GM21786 (cell line): ENCODE measurements around the gene SNX20.
A peak's percentile ranks its signal among the peaks of the same experiment; 100 is the strongest.

Source experiments
- ATAC-seq: cut with Tn5 transposase; IDR thresholded peaks from one replicate; pipeline ENCODE4 v1.9.1; 2021; ENCODE audit not compliant: unreplicated experiment

Gene SNX20, protein sequence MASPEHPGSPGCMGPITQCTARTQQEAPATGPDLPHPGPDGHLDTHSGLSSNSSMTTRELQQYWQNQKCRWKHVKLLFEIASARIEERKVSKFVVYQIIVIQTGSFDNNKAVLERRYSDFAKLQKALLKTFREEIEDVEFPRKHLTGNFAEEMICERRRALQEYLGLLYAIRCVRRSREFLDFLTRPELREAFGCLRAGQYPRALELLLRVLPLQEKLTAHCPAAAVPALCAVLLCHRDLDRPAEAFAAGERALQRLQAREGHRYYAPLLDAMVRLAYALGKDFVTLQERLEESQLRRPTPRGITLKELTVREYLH

DNA sequence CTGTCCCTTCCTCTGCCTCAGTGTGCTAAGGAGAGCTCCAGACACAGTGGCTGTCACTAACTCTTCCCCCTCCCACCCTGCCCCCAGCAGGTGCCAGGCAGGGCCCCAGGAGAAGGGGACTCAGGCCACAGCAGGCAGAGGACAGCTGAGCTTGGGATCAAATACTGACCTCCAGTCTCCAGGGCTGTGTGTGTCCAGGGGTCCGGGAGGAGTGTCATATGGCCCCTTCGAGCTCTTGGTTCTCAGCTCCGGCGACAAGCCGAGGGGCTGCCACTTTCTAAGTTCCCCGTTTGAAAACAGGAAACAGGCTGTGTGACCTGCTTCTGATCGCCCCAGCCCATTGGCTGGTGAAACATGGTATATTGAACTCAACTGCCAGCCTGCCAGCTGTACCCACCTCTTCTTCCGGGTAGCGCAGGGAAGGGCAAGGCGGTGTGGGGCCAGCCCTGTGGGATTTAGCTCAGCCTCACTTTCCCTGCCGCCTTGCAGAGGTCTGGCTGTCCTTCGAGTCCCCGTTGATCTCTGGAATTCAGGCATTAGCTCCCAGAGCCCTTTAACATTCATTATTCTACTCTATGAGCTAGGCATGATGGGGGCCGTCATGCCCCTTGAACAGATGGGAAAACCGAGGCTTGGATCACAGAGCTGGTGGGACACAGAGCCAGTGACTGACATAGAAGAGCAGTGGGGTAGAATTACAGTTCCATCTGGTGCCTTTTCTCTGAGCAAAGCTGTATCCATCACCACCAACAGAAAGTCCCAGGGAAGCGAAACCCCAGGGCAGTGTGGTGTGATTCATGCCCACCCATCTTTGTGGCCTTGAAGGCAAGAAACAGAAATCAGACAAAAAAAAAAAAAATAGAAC, at the start of gene SNX20:
Gene SNX20 (minus strand): TSS at position 292 of the 865 bp plus-strand sequence. CDS start 3,786 bp downstream, outside the sequence.
- peak; percentile 56 for ATAC-seq

DNA sequence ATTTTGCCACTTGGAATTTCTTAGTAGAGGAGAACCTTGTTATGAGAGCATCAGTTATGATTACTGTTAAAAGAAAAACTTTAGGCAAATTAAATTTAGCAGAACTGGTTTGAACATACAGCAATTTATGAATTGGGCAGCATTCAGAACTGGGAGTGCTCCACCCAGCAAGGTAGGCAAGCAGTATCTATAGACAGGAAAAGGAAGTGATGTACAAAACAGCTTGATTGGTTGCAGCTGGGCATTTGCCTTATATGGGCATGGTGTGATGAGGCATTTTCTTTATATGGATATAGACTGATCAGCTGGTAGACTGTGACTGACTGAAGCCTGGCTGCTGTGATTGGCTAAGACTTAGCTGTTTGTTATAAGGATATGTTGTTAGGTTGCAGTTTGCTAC, 43.2 kb upstream of the SNX20 start:
- no peak for ATAC-seq

DNA sequence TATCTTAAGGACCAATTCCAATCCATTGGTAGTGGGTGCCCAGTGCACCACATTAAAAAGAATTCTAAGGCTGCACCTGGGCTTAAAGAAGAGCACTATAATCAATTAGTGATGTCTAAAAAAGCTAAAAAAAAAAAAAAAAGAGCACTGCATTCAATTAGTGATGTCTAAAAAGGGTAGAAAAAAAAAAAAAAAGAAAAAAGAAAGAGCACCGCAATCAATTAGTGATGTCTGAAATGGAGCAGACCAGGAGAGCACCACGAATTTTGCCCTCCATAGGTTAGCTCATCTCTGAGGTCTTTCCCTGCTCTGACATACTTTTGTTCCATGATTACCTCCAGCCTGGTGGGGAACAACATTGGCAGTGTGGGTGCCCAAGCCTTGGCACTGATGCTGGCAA, 41.8 kb upstream of the SNX20 start:
- ATAC-seq: no peak

DNA sequence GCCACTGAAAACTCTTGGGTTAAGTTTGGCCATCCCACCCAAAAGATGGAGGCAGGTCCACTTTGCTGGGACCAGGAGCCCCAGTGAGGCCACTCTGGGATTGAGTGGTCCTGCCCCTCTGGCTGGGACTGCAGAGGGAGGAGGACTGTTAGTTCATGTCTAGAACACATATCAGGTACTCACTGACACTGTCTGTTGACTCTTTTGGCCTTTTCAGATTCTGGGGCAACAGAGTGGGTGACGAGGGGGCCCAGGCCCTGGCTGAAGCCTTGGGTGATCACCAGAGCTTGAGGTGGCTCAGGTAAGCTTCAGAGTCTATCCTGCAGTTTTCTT, 41.3 kb upstream of the SNX20 start:
- no peak for ATAC-seq

DNA sequence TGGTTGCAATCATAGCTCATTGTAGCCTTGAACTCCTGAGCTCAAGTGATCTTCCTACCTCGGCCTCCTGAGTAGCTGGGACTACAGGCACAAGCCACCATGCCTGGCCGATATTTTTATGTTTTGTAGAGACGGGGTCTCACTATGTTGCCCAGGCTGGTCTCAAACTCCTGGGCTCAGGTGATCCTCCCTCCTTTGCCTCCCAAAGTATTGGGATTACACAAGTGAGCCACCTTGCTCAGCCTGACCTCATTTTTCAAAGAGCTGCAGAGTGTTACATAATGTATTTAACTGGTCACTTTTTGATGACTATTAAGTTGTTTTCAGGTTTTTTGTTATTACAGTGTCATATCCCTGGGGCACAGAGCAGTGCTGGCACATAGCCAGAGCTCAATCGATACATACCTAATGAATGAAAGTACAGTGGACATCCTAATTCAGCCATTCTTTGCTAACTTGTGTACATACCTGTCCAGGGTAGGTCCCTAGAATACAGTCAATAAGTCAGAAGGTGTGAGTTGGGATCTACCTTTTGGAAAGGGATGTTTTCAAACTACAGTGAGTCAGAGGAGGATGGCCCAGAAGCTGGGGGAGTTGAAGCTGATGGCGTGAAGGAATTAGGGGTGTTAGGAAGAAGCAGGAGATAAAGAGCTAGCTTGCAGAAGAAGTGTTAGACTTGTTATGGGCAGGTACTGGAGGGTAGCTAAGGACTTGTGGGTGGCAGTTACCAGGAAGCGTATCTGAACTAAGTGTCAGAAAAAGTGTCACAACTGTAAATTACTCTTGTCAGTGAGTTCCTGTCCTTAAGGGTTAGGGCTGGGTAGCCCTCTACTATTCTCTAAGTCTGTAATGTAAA, 40.7 kb upstream of the SNX20 start:
- ATAC-seq: no peak

DNA sequence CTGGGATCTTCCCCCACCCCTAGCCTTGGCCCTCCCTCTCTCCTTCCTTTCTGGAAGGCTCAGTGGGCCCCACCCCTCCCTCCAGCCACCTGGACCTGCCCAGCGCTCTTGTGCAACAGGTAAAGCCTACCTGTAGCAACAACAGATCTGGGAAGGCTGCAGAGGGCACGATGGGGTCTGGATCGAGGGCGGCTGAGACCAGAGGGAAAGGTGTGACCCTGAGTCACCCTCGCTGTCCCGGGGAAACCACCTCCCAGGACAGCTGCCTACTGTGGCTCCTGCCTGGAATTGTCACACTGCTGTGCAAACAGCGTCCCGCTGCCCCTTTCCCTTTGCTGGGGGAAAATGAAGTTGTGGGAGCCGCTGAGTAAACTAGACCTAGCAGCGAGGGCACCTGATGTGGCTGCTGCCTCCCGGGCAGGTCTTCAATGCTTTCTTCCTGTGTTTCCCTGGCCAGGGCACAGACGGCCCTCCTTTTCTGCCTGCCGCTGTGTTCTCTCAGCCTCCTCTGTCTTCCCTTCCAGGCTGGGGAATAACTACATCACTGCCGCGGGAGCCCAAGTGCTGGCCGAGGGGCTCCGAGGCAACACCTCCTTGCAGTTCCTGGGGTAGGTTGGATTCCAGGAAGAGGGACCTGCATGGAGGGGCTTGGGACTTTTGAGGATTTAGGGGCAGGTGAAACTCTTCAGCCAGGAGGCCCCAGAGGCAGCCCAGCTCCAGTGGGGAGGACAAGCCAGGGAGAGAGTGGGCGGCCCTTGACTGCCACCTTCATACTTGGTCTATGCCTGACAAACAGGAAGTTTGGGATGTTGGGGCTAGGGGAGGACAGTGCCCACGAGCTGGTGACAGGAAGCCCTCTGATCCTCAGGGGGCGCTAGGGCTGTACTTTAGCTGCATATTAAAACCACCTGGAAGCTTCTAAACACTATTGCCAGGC, 38.6 kb upstream of the SNX20 start:
- ATAC-seq: no peak

DNA sequence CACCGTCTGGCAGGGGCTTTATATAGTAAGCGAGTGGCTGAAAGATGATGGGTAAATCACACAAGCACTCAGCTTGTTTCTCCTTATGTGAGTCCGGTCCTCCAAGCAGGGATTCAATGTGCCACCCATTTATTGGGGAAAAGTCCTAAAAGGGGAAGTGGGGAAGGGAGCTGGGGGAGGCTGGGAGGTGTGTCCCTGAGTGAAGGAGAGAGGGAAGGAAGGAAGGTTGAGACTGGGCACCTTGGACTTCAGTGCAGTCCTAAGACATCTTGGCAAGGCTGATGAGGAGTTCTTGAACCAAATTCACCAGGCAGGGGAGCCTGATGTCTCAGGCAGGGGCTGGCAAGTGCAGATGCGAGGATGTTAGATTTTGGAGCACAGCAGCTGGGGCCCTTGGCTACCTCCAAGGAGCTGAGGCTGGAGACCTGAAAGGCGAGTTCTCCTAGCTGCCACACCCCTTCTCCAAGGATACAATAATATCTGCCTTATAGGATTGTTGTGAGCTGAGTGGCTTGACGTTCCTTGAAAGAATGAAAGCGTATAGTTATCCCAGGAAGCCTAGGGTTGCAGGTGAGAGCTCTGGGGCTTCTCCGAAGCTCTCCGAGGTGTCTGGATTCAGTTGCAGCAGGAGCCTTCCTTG, 37.8 kb upstream of the SNX20 start:
- ATAC-seq: no peak

DNA sequence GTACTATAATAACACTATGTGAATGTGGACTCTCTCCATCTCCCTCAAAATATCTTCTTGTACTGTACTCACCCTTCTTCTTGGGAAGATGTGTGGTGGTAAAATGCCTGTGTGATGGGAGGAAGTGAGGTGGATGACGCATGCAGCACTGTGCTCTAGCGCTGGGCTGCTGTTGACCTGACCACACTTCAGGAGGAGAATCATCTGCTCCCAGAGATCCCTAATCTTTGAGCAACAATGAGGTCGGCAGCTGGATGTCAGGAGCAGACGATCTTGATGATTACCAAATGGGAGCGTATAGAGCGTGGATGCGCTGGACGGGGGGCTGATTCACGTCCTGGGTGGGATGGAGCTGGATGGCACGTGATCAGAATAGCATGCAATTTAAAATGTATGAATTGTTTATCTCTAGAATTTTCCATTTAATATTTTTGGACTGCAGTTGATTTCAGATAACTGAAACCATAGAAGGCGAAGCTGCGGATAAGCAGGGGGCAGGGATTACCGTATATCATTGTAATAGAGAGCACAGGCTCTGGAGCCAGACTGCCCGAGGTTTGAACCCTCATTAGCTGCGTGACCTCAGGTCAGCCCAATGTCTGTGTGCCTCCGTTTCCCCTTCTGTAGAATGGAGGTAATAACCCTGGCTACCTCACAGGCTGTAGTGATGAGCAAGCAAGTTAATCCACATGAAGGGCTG, 37.1 kb upstream of the SNX20 start:
- no peak for ATAC-seq

DNA sequence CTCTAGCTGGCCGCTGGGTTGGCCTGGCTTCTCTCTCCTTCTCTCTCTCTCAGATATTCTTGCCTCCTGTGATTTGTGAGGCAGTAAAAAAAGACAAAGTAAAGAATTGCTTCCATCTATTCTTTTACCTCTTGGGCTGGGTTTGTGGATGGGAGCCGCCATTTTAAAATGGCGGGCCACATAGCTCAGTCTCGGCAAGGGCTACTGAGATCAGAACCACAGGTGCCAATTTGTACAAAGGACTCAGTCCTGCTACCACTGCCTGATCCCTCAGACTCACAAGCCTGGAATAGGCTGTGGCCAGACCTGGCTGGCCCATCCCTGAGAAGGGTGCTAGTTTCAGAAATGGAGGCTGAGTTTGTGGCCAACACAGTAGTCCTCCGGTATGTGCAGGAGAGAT, 36.4 kb upstream of the SNX20 start:
- no peak for ATAC-seq

DNA sequence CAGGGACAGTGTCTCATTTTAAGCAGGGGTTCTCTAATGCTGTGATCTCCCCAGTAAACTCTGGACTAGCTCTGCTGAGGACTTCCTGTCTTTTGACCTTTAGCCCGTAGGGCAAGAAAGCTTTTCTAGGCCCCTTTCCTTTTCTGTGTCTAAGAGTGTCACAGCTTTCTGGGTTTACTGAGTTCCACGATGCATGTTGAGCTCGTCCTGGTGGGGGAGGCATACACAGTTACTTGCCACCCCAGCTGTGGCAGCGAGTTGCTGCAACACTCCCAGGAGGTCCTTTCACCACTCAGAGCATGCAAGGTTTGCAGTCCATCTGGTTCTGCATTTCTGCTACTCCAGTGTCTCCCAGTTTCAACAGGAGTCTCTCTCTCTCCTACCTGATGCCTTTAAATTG, 36.0 kb upstream of the SNX20 start:
- ATAC-seq: no peak

DNA sequence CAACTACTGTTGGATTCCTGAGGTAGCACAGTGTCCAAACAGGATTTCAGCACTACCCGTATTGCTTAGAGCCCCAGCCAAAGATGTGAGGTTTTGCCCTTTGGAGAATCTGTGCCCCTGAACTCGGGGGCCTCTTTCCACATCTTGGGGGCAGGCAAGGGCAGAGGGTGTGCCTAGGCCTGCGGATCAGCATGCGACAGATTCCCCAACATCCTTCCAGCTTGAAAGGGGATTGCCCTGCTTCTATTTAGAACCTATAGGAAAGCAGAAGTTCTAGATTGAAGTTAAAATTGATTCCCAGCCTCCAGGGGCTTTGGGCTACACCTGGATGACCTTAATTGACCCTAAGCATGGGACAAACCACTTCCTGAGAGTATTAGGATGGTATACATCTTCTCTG, 31.8 kb upstream of the SNX20 start:
- no peak for ATAC-seq

DNA sequence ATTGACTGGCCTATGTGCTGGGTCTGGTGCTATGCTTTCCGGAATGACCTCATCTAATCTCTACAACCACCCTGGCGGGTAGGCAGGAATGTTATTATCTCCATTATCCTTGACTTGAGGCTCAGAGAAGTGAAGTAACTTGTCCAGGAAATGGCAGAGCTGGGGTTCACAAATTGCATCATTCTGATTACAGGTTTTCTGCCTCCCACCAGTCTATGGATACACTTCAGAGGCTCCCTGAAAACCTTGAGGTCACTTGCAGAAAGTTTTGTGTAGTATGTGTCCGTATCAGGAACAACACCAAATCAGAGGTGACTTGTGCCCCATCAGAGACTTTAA, 31.4 kb upstream of the SNX20 start:
- ATAC-seq: no peak

DNA sequence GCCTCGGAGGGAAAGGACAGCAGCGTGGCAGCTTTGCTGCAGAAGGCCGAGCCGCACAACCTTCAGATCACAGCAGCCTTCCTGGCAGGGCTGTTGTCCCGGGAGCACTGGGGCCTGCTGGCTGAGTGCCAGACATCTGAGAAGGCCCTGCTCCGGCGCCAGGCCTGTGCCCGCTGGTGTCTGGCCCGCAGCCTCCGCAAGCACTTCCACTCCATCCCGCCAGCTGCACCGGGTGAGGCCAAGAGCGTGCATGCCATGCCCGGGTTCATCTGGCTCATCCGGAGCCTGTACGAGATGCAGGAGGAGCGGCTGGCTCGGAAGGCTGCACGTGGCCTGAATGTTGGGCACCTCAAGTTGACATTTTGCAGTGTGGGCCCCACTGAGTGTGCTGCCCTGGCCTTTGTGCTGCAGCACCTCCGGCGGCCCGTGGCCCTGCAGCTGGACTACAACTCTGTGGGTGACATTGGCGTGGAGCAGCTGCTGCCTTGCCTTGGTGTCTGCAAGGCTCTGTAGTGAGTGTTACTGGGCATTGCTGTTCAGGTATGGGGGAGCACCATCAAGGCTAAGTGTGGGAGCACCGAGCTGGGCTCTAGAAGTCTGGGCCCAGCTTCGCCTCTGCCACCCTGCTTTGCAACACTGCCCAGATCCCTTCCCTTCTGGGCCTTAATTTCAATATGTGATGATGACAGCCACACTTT, 30.9 kb upstream of the SNX20 start:
- ATAC-seq: no peak

DNA sequence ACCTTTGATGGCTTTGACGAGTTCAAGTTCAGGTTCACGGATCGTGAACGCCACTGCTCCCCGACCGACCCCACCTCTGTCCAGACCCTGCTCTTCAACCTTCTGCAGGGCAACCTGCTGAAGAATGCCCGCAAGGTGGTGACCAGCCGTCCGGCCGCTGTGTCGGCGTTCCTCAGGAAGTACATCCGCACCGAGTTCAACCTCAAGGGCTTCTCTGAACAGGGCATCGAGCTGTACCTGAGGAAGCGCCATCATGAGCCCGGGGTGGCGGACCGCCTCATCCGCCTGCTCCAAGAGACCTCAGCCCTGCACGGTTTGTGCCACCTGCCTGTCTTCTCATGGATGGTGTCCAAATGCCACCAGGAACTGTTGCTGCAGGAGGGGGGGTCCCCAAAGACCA, 29.9 kb upstream of the SNX20 start:
- ATAC-seq: no peak

DNA sequence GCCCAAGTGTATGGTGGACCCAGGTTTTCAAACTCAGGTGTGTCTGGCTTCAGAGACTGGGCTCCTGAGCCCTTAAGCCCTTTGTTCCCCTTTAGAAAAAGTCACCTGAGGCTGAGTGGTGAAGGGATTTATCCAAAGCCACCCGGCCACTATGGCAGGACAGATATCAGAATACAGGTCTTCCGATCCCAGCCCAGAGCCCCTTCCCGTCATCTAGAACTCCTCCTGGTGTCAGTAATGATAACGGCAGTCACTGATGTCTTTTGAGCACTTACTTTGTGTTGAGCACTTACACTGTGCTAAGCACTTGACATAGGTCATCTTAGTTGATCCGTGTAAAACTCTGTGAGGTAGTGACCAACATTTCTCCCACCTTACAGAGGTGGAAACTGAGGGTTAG, 28.9 kb upstream of the SNX20 start:
- ATAC-seq: no peak

DNA sequence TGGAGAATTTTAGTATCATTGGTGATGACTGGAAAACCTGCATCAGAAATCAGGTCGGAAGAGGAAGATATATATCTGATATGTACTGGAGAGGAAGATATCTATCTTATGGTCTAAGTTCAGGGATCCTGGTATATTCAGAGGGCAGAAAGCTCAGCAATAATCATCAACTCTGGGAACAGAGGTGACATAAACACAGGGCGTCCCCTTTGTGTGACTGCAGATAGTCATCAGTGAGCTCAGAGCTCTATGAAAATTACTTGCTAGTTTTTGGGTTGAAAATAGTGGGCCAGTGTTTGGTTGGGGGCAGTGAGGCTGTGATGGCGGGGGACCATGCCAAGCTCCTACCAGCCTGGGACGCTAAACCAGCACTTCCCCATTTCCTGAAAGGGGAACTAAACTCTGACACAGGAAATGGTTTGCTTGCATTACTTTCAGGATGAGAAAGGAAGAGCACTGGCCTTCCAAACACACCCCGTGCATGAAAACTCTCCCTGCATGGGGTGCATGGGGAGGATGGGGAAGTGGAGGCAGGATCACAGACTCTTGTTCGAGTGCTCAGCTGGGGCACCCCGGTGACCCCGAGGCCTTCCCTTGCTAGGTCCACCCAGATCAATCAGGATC, 28.1 kb upstream of the SNX20 start:
- ATAC-seq: peak; percentile 62

DNA sequence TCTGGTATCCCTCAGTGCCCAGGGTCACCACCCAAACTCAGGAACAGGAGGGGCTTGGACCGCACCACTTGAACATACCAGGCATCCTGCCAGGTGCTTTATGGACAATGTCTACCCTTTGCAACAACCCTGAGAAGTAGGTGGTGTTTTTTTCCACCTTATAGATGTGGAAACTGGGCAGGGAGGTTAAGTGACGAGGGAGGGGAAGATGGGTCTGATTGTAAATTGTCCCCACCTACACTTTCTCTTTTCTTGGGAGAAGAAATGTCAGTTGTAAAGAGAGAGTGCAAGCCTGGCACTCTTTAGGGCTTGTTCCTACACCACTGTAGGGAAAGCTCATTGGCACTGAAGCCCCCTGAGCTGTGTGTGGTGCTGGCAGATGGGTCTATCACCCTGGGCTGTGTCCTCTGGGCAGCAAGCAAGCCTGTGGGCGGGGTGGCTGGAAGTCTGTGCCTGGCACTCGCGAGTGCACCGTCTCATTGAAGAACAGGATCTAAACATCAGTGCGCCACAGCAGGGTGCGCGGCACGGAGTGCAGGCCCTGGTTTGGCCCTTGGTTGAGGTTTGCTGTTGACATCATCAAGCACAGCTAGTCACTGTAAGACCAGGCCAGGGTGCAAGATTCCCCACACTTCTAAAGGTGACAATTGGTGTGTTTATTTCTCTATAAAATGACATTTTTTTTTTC, 27.4 kb upstream of the SNX20 start:
- ATAC-seq: no peak

DNA sequence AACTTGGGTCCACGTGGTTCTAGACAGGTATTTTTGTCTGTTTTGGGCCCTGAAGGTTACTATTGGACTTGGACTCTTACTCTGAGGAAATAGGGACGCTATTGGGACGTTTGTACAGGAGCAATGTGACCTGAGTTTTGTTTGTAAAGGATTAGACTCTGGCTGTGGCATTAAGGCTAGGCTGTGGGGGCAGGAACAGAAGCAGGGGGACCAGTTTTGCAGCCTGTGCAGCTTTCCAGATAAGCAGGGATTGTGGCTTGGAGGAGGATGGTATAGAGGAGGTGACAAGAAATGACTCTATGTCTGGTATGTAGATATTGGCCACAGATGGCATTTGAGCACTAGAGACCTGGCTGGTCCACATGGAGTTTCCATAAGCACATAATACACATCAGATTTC, 25.1 kb upstream of the SNX20 start:
- ATAC-seq: no peak
